Esophagus mucosa (tissue), 1 donor: Measurements from ENCODE around the gene ATRNL1. TPM values are rescaled to one million over a fixed set of nuclear protein-coding genes. Genes with fewer than 3 reads are reported as not detected.
"Not testable (repeated sequence)": the region's sequence is repeated elsewhere in the genome, so short reads cannot be mapped to it uniquely, and the experiment has no call there.

ENCODE experiments used
- ATAC-seq: fragments of 200-7000 bp; cut with Tn5 transposase; one replicate; pipeline ENCODE4 v1.9.1; 2020
- total RNA-seq: library from RNA; stranded (reverse); gene quantifications from one replicate; pipeline ENCODE4 v1.2.4, GENCODE V29; 2023
- donor health status: DM: yes; HTN: yes; CAD: no.

Gene ATRNL1
- total RNA-seq, 1 donor from 2014 or later, result 1.3 TPM

DNA sequence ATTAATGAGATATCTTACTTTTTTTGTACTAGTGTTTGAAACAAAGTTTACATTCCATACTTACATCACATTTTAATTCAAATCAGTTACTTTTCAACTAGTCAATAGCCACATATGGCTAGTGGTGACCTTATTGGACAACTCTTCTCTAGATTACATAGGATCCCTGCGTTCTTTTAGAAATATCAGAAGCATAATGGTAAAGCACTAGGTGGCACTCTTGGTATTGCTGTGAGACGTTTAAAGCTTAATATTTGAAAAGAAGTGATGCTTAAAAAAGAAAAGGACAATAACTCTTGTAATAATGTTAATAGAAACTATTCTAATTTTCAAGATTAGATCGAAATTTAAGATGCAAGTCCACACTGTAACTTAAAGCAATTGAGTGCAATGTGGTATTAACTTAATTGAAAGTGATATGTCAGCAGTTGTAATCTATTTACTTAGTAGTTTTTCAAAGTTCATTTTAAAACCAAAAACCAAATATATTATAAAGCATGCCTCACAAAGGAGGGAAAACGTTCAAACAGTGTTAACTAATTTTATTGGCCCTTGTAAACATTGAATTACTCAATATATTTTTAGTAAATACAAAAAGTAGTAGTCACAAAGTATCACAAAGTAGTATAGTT lies 339.1 kb downstream of the ATRNL1 start:
- ATAC-seq, result no peak

- ATAC-seq, result no peak
Observed at GRCh38 chr10:115436999-115437398, 343.8 kb downstream of the ATRNL1 start.

DNA sequence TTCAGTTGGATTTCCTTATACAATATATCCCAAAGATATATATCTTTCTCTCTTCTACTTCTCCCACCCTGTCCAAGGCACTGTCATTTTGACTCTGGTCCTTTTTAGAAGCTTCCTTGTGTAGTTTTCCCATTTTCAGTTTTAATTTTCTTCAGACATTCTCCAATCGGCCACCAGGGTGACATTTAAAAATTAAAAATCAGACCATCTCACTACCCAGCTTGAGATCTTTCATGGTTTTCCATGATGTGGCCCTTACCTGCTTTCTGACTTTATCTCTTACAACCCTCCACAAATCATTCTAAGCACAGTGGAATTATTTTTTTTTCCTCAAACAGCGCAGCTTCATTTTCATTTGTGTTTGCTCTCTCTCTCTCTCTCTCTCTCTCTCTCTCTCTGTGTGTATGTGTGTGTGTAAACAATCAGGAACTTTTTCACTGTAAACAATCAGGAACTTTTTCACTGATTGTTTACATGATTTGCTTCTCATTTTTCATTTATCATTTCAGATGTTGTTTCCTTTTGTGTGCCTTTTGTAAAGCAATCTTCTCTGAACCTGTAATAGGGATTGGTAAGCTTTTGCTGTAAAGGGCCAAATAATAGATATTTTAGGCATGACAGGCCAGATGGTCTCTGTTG lies 348.9 kb downstream of the ATRNL1 start:
- ATAC-seq, result no peak

DNA sequence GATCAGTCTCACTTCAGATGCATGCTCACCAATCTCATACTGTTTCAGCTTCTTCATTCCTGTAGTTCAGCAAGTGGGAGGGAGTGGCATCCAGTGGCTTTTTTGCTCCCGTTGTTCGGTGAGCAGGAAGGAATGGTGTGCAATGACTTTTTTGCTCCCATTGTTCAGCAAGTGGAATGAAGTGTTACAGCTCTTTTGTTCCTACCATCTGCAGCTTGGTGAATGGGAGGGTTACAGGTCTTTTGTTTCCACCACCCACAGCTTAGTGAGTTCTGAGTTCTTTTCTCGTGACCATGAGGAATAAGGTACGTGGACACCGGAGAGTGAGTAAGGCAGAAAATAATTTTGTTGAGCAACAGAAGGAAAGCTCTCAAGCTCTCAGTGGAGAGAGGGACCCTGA lies 363.6 kb downstream of the ATRNL1 start:
- no peak for ATAC-seq

GRCh38 chr10:115483294-115483693 lies 390.1 kb downstream of the ATRNL1 start:
- no peak for ATAC-seq

- ATAC-seq, result no peak
Observed at GRCh38 chr10:115491526-115492140, 398.5 kb downstream of the ATRNL1 start.

DNA sequence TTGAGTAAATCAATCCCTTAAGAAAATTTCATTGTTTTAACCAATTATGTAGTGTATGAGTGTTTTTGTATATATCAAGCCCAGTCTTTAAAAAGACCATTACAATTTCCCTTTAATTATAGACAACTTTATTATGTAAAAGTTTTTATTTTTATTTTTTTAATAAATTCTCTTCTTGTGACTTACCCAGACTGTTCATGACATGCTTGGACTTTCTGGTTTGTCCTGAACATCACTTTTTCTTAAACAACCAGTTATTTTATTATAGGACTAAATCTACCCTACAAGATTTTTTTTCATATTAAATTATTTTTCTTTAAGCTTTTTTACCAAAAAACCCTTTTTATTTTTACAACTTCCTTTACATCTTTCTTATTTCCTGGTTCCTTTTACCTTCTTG lies 410.4 kb downstream of the ATRNL1 start:
- ATAC-seq, result no peak

DNA sequence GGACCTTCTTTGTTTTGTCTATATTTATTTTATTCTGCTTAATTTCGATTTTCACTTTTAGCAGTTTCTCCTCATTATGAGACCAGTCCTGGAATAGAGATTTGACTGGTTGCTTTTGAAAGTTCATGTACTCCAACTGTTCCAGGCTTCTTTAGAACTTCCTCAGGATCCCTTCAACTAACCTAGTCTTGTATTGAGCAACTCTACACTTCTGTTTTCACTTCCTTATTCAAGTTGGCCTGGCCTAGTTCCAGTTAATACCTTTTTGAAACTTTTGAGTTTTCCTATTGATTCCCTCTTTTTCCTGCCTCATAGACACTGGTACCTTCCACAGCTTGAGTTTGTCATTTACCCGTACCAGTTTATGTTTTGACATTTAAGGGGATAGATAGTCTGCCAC lies 421.7 kb downstream of the ATRNL1 start:
- ATAC-seq, result no peak

DNA sequence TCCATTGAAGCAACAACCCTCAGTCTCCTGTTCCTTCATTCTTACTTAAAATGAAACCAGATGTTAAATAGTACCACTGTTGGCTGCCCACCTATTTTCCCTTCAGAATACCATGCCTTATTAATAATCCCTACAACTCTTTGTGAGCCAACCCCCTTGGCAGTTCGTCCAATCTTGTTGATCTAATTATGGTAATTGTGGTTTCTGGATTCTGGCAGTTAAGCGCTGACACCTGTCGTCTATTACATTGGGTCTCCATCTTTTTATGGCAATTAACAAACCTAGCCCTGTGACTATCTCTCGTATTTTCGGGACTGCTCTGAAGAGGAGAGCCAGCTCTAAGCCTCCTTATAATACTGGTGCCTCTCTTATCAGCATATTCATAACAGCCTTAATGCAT lies 432.0 kb downstream of the ATRNL1 start:
- ATAC-seq, result no peak

- not testable (repeated sequence) for ATAC-seq
Observed at GRCh38 chr10:115527682-115528081, 434.5 kb downstream of the ATRNL1 start.

DNA sequence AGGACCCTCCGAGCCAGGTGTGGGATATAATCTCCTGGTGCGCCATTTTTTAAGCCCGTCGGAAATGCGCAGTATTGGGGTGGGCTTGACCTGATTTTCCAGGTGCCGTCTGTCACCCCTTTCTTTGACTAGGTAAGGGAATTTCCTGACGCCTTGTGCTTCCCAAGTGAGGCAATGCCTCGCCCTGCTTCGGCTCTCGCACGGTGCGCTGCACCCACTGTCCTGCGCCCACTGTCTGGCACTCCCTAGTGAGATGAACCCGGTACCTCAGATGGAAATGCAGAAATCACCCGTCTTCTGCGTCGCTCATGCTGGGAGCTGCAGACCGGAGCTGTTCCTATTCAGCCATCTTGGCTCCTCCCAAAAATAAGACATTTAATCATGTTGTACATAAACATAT lies 443.2 kb downstream of the ATRNL1 start:
- not testable (repeated sequence) for ATAC-seq

GRCh38 chr10:115539142-115539762 lies 446.1 kb downstream of the ATRNL1 start:
- ATAC-seq, result no peak

GRCh38 chr10:115555887-115556402 lies 462.8 kb downstream of the ATRNL1 start:
- no peak for ATAC-seq

DNA sequence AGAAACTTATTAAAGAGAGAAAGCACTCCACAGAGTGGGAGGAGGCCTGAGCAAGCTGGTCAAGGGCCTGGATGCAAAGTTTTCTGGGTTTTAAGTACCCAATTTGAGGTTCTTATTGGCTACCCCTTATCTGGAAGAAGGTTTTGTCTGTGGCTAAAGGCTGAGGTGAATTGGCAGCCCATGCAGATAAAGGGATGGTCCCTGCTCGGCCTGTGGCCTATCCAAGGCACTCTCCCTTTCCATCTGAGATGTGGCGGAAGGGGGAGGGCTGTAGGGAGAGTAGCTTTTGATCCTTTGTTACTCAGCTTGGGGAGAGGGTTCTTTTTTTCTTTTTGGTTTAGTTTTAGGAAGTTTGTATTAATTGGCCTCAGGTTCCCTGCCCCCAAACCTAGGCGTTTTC lies 465.1 kb downstream of the ATRNL1 start:
- no peak for ATAC-seq

- no peak for ATAC-seq
Observed at GRCh38 chr10:115566867-115567266, 473.7 kb downstream of the ATRNL1 start.

DNA sequence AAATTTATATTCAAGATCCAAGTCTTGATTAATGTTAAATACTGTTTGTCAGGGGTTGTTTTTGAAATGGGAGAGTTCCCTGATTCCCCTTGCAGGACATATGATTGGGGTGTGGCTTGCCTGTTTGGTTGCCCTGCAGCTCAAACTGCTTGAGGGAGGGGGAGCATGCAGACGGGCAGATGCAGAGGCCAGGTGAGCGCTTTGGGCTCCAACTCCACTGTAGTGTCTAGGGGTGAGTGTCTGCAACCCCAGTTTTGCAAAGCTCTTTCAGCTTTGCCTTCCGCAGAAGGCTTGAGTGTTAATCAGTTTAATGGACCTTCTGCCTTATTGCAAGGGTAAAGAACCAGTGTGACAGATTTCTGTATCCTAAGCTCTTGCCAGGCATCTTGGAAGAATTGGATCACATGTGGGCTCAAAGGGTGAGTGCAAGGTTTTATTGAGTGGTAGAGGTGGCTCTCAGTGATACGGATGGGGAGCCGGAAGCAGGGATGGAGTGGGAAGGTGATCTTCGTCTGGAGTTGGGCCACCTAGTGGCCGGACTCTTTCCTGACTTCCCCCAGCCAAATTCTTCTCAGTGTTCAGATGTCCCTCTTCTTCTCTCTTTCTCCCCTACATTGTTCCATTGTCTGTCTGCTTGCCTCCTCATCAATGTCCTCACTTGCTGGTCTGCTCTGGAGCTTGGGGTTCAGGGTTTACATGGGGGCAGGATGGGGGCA lies 479.7 kb downstream of the ATRNL1 start:
- ATAC-seq, result no peak

DNA sequence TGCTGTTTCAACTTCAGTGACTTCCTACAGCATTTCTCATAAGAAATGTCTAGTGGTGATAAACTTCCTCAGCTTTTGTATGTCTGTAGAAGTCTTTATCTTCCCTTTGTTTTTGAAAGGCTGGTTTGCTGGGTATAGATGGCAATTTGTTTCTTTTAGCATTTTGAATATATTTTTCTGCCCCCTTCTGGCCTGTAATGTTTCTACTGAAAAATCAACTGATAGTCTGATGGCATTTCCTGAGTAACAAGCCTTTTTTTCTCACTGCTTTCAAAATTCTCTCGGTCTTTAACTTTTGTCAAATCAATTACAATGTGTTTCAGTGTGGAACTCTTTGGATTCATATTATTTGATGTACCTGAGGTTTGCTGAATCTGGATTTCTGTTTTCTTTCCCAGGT lies 487.1 kb downstream of the ATRNL1 start:
- no peak for ATAC-seq

DNA sequence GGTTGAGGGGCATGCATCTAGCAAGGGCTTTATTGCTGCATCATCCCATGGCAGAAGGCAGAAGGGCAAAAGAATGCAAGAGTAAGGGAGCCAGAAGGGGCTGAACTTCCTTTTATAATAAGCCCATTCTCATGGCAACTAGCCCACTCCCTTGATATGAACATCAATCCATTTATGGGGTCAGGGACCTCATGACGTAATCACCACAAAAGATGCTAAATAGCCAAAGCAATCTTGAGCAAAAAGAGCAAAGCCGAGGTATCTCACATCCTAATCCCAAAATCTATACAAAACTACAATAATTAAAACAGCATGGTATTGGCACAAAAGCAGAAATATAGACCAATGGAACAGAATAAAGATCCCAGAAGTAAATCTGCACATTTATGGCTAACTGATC lies 499.9 kb downstream of the ATRNL1 start:
- no peak for ATAC-seq

- no peak for ATAC-seq
Observed at GRCh38 chr10:115604627-115605026, 511.5 kb downstream of the ATRNL1 start.

DNA sequence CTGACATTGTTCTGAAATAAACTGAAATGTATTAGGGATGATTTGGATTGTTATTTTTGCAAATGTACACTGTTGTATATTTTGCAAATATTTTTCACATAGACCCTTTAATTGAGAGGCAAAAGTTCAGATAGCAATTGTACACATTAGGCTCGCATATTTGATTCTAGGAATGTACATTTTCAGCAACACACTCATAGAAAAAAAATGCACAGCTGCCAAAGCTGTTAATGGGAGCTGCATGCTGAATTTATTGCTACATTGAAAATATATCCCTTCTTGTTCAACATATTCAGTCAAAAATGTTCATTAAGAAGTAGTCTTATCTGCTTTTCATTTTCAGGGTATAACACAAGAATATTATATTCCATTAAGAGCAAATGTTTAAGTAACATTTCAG lies 512.9 kb downstream of the ATRNL1 start:
- no peak for ATAC-seq

GRCh38 chr10:115606741-115607140 lies 513.6 kb downstream of the ATRNL1 start:
- no peak for ATAC-seq

- ATAC-seq, result no peak
Observed at GRCh38 chr10:115624448-115624847, 531.3 kb downstream of the ATRNL1 start.

GRCh38 chr10:115628616-115629015 lies 535.5 kb downstream of the ATRNL1 start:
- no peak for ATAC-seq
